Mesendoderm (in vitro differentiated cells): Measurements from ENCODE around the gene EDDM3A.

Source experiments
- DNase-seq: peaks from one replicate; pipeline ENCODE4 v3.0.0; 2013
- H2AK5ac ChIP-seq: 2 replicates; pipeline ENCODE4 v1.6.1; 2013; ENCODE audit warnings: low read length, inconsistent platforms
- H2BK120ac ChIP-seq: 2 replicates; pipeline ENCODE4 v1.6.1; 2013; ENCODE audit warnings: low read depth, mild to moderate bottlenecking, low read length, moderate library complexity, mixed read lengths
- H2BK15ac ChIP-seq: replicated peaks from 2 replicates; pipeline ENCODE4 v1.6.1; 2013; ENCODE audit warnings: low read depth, mild to moderate bottlenecking, moderate library complexity
- H2BK5ac ChIP-seq: 2 replicates; pipeline ENCODE4 v1.6.1; 2013; ENCODE audit warnings: low read length, inconsistent platforms
- H3K18ac ChIP-seq: 2 replicates; pipeline ENCODE4 v1.6.1; 2013; ENCODE audit warnings: mild to moderate bottlenecking, low read length, mixed read lengths
- H3K23ac ChIP-seq: one replicate; pipeline ENCODE4 v1.6.1; 2013; ENCODE audit warnings: low read length
- H3K27ac ChIP-seq: 2 replicates; pipeline ENCODE4 v1.5.1; 2013; ENCODE audit warnings: low read depth, mild to moderate bottlenecking, inconsistent platforms, low read length, moderate library complexity
- H3K27me3 ChIP-seq: 2 replicates; pipeline ENCODE4 v1.6.1; 2013; ENCODE audit warnings: low read length, control low read depth, mild to moderate bottlenecking, inconsistent platforms; ENCODE audit not compliant: insufficient read depth, poor library complexity
- H3K36me3 ChIP-seq: 2 replicates; pipeline ENCODE4 v1.6.1; 2013; ENCODE audit warnings: low read length, inconsistent platforms; ENCODE audit not compliant: control insufficient read depth, insufficient read depth
- H3K4ac ChIP-seq: one replicate; pipeline ENCODE4 v1.6.1; 2013; ENCODE audit warnings: low read depth, mild to moderate bottlenecking, low read length, moderate library complexity
- H3K4me1 ChIP-seq: 2 replicates; pipeline ENCODE4 v1.6.1; 2013; ENCODE audit warnings: low read depth, low read length, inconsistent platforms; ENCODE audit not compliant: control insufficient read depth
- H3K4me2 ChIP-seq: 2 replicates; pipeline ENCODE4 v1.6.1; 2013; ENCODE audit warnings: low read length
- H3K4me3 ChIP-seq: 2 replicates; pipeline ENCODE4 v1.5.1; 2013; ENCODE audit warnings: mild to moderate bottlenecking, low read length
- H3K56ac ChIP-seq: one replicate; pipeline ENCODE4 v1.6.1; 2013; ENCODE audit warnings: low read length
- H3K79me1 ChIP-seq: 2 replicates; pipeline ENCODE4 v1.6.1; 2013; ENCODE audit warnings: low read length, inconsistent platforms
- H3K79me2 ChIP-seq: 2 replicates; pipeline ENCODE4 v1.6.1; 2013; ENCODE audit warnings: mild to moderate bottlenecking, low read length; ENCODE audit not compliant: control insufficient read depth, insufficient read depth
- H3K9ac ChIP-seq: 2 replicates; pipeline ENCODE4 v1.6.1; 2013; ENCODE audit warnings: low read length, inconsistent platforms
- H4K5ac ChIP-seq: one replicate; pipeline ENCODE4 v1.6.1; 2013; ENCODE audit warnings: low read length
- H4K8ac ChIP-seq: one replicate; pipeline ENCODE4 v1.6.1; 2013; ENCODE audit warnings: low read depth, mild to moderate bottlenecking, control low read depth, low read length, moderate library complexity
- WGBS: extraction: QIAGEN DNeasy Blood & Tissue Kit; methylation state at CpG from one replicate; pipeline ENCODE4 v1.1.7; 2013; ENCODE audit warnings: low lambda C conversion rate, missing lambda C conversion rate; ENCODE audit not compliant: insufficient coverage; ENCODE audit errors: extremely low coverage; 5-methylcytosine and 5-hydroxymethylcytosine counted together

Gene EDDM3A

GRCh38 chr14:20797164-20797563 is 51.5 kb downstream of the EDDM3A start:
- H3K9ac ChIP-seq = no peak overlapping the region
- H3K79me1 ChIP-seq = no peaks in the 10 kb centered on the region
- H2BK5ac ChIP-seq = no peak overlapping the region
- H3K4me1 ChIP-seq = peaks cover 8% of the 10 kb centered on the region
- no peak overlapping the region for H2AK5ac ChIP-seq
- no CpG with 5 or more reads among the region's 1 CpG for WGBS
- H3K23ac ChIP-seq = no peak overlapping the region
- H2BK120ac ChIP-seq = no peak overlapping the region
- no peak overlapping the region for H3K4me2 ChIP-seq
- no peak overlapping the region for H4K5ac ChIP-seq
- H3K36me3 ChIP-seq = no peaks in the 10 kb centered on the region
- no peak for DNase-seq
- no peak overlapping the region for H3K18ac ChIP-seq
- H3K27ac ChIP-seq = no peak overlapping the region
- no peaks in the 10 kb centered on the region for H3K27me3 ChIP-seq
- no peaks in the 10 kb centered on the region for H3K79me2 ChIP-seq
- H4K8ac ChIP-seq = no peak overlapping the region
- no peak overlapping the region for H3K4me3 ChIP-seq
- no peak overlapping the region for H2BK15ac ChIP-seq
- H3K56ac ChIP-seq = no peak overlapping the region
- no peak overlapping the region for H3K4ac ChIP-seq
